ENCODE measurements around the gene PCCA.

DNA sequence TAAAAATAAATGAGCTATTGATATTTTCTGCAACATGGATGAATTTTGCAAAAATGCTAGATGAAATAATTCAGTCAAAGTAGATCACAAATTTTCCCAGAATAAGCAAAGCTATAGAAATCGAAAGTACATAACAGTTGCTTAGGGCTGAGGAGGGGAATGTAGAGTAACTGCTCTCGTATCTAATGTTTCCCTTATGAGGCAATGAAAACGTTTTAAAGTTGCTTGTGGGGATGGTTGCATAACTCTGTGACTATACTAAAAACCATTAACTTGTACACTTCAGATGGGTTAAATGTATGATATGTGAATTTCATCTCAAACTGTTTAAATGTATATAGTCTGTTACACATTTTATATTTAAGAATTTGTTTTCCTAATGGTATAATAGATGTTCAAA is 268.0 kb downstream of the PCCA start:
- TF ChIP-seq POLR2A (IDR thresholded peaks at IDR 0.05) (no peak), POLR2AphosphoS5 (IDR thresholded peaks at IDR 0.05) (no peak)

Data from breast epithelium (tissue), 3 donors.